Muscle of leg (tissue), 11 donors: ENCODE results near the gene KLC1. TPM values are rescaled to one million over a fixed set of nuclear protein-coding genes. Genes with fewer than 3 reads are reported as not detected.
A peak's percentile ranks its signal among the peaks of the same experiment; 100 is the strongest.

ENCODE experiments used
- DNase-seq: peaks from one replicate; pipeline ENCODE4 v3.0.0; 2013
- H3K27ac ChIP-seq: one replicate; pipeline ENCODE4 v1.5.1; 2013; ENCODE audit warnings: mild to moderate bottlenecking, low read length, control low read depth
- H3K27me3 ChIP-seq: one replicate; pipeline ENCODE4 v1.6.1; 2013; ENCODE audit warnings: low read length; ENCODE audit not compliant: control insufficient read depth, insufficient read depth
- H3K36me3 ChIP-seq: one replicate; pipeline ENCODE4 v1.6.1; 2013; ENCODE audit warnings: low read length; ENCODE audit not compliant: control insufficient read depth, insufficient read depth
- H3K4me1 ChIP-seq: one replicate; pipeline ENCODE4 v1.6.1; 2013; ENCODE audit warnings: low read length; ENCODE audit not compliant: control insufficient read depth, insufficient read depth
- H3K4me3 ChIP-seq: one replicate; pipeline ENCODE4 v1.5.1; 2013; ENCODE audit warnings: low read length, control low read depth
- H3K9me3 ChIP-seq: replicated peaks from 2 replicates; pipeline ENCODE4 v1.6.1; 2013; ENCODE audit warnings: low read depth, low read length; ENCODE audit not compliant: control insufficient read depth
- WGBS: methylation state at CpG from one replicate; pipeline ENCODE4 v1.1.5; 2013; ENCODE audit warnings: missing lambda C conversion rate; ENCODE audit not compliant: insufficient coverage; 5-methylcytosine and 5-hydroxymethylcytosine counted together
- polyA plus RNA-seq, 8 donors: library from polyadenylated mRNA; unstranded; fragments of 120-200 nt; gene quantifications; one replicate each; pipeline versions ENCODE4 v1.2.1 to v1.2.3, GENCODE V29; 2013; ENCODE audit warnings: inconsistent platforms in 1 of 8, low replicate concordance in 1 of 8; ENCODE audit not compliant: insufficient read length in 8 of 8, insufficient read depth in 1 of 8
- total RNA-seq: library from RNA; stranded (reverse); fragments of 120-200 nt; gene quantifications from one replicate; pipeline ENCODE4 v1.2.4, GENCODE V29; 2013

KLC1 gene
- total and polyA plus RNA-seq, 9 donors = 82.9 to 115 (median 104) TPM

DNA sequence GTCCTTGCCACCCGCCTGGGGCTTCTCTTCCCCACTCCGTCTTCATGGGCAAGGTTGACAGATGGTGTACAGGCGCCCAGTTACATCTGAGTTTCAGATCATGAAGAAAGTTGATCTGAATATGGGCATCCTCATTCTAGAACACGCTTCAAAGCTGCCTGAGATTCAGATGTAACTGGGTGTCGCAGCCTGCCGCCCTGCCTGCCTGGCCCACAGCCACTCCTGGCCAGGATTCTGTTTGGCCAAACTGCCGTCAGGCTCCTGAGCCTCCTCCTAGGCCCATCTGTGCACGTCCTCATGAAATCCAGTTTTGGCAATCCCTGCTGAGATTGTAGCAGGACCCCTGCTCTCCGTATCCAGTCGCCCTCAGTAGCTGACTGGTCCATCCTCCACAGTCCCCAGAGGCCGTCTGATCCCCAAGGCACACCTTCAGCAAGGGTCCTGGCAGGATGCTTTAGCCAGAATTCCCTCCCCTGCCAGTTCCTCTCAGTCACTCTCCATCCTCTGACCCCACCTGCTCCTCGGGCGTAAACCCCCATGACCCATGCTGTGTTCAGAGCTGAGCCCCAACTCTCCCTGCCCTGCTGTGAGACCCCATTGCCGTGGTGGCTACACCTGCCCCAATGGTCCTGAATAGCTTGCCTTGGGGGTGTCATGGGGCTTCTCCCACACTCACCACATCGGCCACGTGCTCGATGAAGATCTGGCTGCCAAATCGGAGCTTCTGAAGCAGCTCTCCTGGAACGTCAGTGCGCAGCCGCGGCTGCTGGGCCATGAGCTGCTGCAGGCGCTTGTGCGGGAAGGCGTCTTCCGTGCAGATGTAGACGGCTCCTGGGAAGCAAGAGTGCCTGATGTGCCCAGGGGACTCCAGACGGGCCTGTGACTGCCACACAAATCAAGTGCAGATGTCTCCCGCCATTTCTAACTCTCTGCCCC is 73.8 kb downstream of the KLC1 start:
- no peak overlapping the region for H3K4me3 ChIP-seq
- WGBS = 61% methylated on average over 25 of the region's 29 CpGs
- peaks cover 92% of the 10 kb centered on the region for H3K36me3 ChIP-seq
- H3K27me3 ChIP-seq = no peaks in the 10 kb centered on the region
- no peaks in the 10 kb centered on the region for H3K9me3 ChIP-seq
- H3K27ac ChIP-seq = no peak overlapping the region
- H3K4me1 ChIP-seq = peaks cover 47% of the 10 kb centered on the region
- no peak for DNase-seq

- Histone ChIP-seq H3K27me3 (no peaks in the 10 kb centered on the region), H3K27ac (peak overlapping the region; percentile 25), H3K9me3 (no peaks in the 10 kb centered on the region), H3K36me3 (peaks cover 94% of the 10 kb centered on the region), H3K4me3 (no peak overlapping the region), H3K4me1 (peaks cover 37% of the 10 kb centered on the region)
- WGBS = 74% methylated on average over 18 of the region's 24 CpGs
- DNase-seq = no peak
Measured at GRCh38 chr14:103703433-103704385, 74.7 kb downstream of the KLC1 start.

DNA sequence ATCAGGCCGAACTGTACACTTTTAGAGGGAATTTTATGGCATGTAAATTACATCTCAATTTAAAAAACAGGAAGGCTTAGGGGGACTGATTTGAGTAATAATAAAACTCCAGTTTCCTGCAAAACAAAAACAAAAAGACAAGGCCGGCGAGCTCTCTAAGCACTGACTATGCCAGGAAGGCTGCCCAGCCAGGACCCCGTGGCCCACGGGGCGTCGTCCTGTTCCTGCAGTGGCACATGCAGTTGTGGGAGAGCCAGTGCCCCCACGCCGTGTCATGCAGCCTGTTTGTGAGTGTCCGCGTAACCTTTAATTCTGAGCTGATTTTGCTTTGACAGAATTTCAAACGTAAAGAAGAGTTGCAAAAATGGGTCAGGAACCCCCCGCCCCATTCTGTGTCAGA is 75.7 kb downstream of the KLC1 start:
- Histone ChIP-seq H3K27ac (peak overlapping the region; percentile 55), H3K4me1 (peaks cover 29% of the 10 kb centered on the region), H3K9me3 (no peaks in the 10 kb centered on the region), H3K27me3 (no peaks in the 10 kb centered on the region), H3K36me3 (peaks cover 92% of the 10 kb centered on the region), H3K4me3 (no peak overlapping the region)
- 79% methylated on average over 12 of the region's 13 CpGs for WGBS
- DNase-seq = no peak

DNA sequence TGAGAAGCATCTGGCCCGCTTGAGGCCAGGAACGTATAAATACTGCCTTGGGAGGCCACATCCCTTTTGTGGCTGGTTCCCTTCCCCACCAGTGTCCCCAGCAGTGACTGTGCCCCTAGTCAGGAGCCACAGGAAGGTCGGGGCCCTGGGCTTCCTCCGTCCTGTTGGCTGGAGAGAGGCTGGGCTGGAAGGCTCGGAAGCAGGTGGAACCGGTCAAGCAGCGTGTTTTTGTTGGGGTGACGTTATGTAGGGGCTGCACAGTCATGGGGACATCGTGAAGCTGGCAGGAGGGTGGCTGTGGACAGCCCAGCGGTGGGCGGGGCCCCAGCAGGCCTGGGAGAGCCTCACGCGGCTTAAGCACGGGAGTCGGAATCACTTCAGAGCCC is 76.1 kb downstream of the KLC1 start:
- H3K4me3 ChIP-seq = no peak overlapping the region
- 45% methylated on average over 9 of the region's 15 CpGs for WGBS

DNA sequence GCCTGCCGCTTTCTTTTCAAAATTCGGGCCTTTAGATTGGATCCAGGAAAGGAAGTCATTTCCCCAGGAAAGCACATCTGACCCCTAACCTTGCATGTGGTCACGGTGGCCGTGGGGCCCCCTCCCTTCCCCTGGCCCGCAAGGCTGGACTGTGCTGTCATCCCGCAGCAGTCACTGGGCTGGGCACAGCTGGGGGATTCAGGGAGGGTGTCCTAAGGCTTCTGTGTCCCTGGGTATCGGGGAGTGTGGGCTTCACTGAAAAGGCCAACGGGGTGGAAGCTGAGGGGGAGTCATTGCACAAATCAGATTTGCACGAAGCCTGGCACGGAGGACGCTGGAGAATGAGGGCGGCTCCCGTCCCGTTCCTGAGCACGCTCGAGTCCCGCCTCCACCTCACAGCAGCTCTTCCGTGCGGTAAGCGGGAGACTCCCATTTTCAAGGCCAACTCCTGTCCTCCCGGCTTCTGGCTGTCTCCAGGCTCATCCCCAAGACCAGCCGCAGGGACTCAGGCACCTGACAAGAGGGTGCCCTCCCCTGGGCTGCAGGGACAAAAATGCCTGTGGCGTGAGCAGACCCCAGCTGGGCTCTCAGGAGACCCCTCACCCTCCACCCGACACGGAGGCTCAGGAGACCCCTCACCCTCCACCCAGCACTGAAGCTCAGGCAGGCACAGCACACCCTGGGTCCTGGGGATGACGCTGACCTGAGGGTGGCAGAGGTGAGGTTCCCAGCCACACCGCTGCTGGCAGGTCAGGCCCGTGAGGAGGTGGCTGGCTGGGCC is 76.7 kb downstream of the KLC1 start:
- Histone ChIP-seq H3K9me3 (no peaks in the 10 kb centered on the region), H3K4me1 (peaks cover 19% of the 10 kb centered on the region), H3K4me3 (no peak overlapping the region), H3K36me3 (peaks cover 85% of the 10 kb centered on the region), H3K27me3 (no peaks in the 10 kb centered on the region), H3K27ac (no peak overlapping the region)
- DNase-seq = no peak
- whole genome bisulfite sequencing = 67% methylated on average over 21 of the region's 28 CpGs

More for the DNA sequence above, 76.1 kb downstream of the KLC1 start:
- H3K9me3 ChIP-seq = no peaks in the 10 kb centered on the region
- peaks cover 90% of the 10 kb centered on the region for H3K36me3 ChIP-seq
- H3K27me3 ChIP-seq = no peaks in the 10 kb centered on the region
- DNase-seq = no peak
- H3K4me1 ChIP-seq = peaks cover 25% of the 10 kb centered on the region
- H3K27ac ChIP-seq = peak overlapping the region; percentile 55

DNA sequence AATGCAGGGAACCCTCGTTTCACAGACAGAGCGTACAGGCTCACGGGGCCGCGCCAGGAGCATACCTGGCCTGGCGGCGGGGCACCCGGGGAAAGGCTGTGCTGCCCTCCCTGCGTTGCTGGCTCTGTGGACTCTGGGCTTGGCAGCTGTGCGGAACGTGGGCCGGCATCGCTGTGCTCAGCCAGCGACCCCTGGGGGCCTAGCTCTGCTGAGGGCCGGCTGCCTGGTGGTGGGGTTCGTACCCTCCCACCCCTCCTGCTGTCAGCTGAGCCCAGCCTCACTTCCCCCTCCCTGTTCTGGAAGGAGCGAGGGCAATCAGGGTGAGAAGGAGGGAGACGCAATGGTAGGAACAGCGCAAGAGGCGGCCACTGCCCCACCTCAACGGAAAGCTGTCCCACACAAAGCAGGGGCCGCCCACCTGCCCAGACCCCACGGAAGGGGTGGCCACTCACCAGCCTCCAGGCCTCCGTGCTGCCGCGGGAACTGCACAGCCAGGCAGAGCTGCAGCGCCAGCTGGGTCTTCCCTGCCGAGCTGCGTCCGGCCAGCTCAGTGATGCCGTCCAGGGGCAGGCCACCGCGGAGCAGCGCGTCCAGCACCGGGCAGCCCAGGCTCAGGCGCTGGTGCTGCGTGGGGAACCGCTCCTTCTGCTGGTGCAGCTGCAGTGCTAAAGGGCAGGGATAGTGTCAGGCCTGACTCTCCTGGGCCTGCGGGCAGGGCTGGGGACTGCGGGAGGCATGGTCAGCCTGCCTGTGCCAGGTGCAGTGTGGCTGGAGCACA is 77.7 kb downstream of the KLC1 start:
- DNase-seq = no peak
- Histone ChIP-seq H3K9me3 (no peaks in the 10 kb centered on the region), H3K36me3 (peaks cover 76% of the 10 kb centered on the region), H3K27ac (no peak overlapping the region), H3K4me1 (peaks cover 18% of the 10 kb centered on the region), H3K27me3 (no peaks in the 10 kb centered on the region), H3K4me3 (no peak overlapping the region)
- 90% methylated on average over 32 of the region's 41 CpGs for WGBS

GRCh38 chr14:103707329-103708263 is 78.6 kb downstream of the KLC1 start:
- peaks cover 25% of the 10 kb centered on the region for H3K4me1 ChIP-seq
- H3K9me3 ChIP-seq = no peaks in the 10 kb centered on the region
- H3K27me3 ChIP-seq = no peaks in the 10 kb centered on the region
- no peak overlapping the region for H3K4me3 ChIP-seq
- H3K27ac ChIP-seq = no peak overlapping the region
- no peak for DNase-seq
- 75% methylated on average over 29 of the region's 29 CpGs for WGBS
- peaks cover 67% of the 10 kb centered on the region for H3K36me3 ChIP-seq

DNA sequence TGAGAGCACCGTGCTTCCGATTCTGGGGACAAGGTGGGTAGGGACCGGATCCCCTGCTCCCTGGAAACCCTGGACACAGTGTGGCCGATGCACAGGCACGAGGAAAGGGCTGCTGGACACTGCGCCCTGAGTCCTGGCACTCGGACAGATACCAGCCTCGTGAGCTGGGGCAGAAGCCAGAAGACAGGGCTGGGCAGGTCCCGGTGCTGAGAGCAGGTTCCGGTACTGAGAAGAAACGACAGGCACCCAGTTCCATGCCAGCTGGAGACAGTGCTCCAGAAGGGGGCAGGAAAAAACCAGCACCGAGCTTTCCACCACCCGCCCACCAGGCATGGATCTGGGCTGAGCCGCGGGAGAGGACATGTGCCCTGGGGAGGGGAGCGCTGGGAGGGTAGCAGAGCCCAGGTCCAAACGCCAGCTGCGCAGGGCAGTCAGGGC is 79.8 kb downstream of the KLC1 start:
- DNase-seq = no peak
- Histone ChIP-seq H3K36me3 (peaks cover 56% of the 10 kb centered on the region), H3K27me3 (no peaks in the 10 kb centered on the region), H3K4me3 (no peak overlapping the region), H3K27ac (no peak overlapping the region), H3K4me1 (peaks cover 27% of the 10 kb centered on the region), H3K9me3 (no peaks in the 10 kb centered on the region)
- 86% methylated on average over 17 of the region's 18 CpGs for WGBS
